ENCODE data around the gene ENDOV.

DNA sequence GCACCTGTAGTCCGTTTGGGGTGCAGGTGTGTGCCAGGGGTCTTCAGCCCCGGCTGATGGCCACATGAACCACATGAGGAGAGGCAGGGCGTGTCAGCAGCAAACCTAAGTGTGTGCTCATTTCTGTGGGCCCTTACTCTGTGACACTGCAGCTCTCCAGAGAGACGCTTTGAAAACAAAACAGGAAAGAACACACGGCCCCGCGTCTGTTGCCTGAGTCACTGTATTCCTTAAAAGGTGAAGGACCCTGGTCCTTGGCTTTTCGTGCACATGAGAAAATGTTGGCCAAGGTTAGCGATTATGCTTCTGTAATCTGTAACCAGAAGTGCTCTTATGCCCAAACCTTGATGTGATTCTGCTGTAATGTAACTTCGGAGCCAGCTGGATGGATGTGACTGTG is 22.6 kb downstream of the ENDOV start:
- TF ChIP-seq, protein P1, sequence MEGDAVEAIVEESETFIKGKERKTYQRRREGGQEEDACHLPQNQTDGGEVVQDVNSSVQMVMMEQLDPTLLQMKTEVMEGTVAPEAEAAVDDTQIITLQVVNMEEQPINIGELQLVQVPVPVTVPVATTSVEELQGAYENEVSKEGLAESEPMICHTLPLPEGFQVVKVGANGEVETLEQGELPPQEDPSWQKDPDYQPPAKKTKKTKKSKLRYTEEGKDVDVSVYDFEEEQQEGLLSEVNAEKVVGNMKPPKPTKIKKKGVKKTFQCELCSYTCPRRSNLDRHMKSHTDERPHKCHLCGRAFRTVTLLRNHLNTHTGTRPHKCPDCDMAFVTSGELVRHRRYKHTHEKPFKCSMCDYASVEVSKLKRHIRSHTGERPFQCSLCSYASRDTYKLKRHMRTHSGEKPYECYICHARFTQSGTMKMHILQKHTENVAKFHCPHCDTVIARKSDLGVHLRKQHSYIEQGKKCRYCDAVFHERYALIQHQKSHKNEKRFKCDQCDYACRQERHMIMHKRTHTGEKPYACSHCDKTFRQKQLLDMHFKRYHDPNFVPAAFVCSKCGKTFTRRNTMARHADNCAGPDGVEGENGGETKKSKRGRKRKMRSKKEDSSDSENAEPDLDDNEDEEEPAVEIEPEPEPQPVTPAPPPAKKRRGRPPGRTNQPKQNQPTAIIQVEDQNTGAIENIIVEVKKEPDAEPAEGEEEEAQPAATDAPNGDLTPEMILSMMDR (IDR thresholded peaks at IDR 0.05): no peak
- no peak for TF ChIP-seq POLR2A (IDR thresholded peaks at IDR 0.05)
